HEK293 (cell line): ENCODE measurements around the gene MMP15.

Experiments used
- CTCF ChIA-PET: fragments of 350-600 bp; formaldehyde crosslinking; extraction: SDS; loops from one replicate; lab custom pipeline; 2021; ENCODE audit warnings: antibody characterized with exemption; lab: Yijun Ruan, JAX
- POLR2A ChIA-PET: fragments of 300-600 bp; formaldehyde crosslinking; extraction: SDS; loops from one replicate; lab custom pipeline; 2020; ENCODE audit warnings: antibody characterized with exemption, inconsistent platforms; lab: Yijun Ruan, JAX
- H3K27ac ChIP-seq: fragments of 200-500 bp; sonication (Bioruptor generic); 2 replicates; pipeline ENCODE4 v1.5.1; 2014; ENCODE audit warnings: low read depth, low read length, control low read depth, inconsistent platforms; ENCODE audit errors: extremely low read depth
- H3K36me3 ChIP-seq, 2 experiments: fragments of 200-500 bp in 1 of 2; sonication (Bioruptor generic) in 1 of 2; 1 replicate in 1 of 2; 2 replicates in 1 of 2; pipeline ENCODE4 v1.5.1; 2014 to 2017; ENCODE audit warnings: inconsistent platforms in 2 of 2, low read length in 2 of 2; ENCODE audit not compliant: control insufficient read depth in 2 of 2, insufficient read depth in 1 of 2
- H3K4me1 ChIP-seq: fragments of 200-500 bp; sonication (Bioruptor generic); 2 replicates; pipeline ENCODE4 v1.5.1; 2014; ENCODE audit warnings: mild to moderate bottlenecking, low read length, inconsistent platforms; ENCODE audit not compliant: control insufficient read depth, insufficient read depth
- H3K4me3 ChIP-seq: 2 replicates; pipeline ENCODE4 v1.5.1; 2011; ENCODE audit warnings: low read depth, mild to moderate bottlenecking, control low read depth, low read length, moderate library complexity
- H3K9me3 ChIP-seq: fragments of 200-500 bp; sonication (Bioruptor generic); 2 replicates; pipeline ENCODE4 v1.5.1; 2014; ENCODE audit warnings: low read depth, low read length, inconsistent platforms; ENCODE audit not compliant: control insufficient read depth, insufficient read depth
- GLI4 ChIP-seq: fragments of 450-650 bp; formaldehyde crosslinking; IDR thresholded peaks from 2 replicates; pipeline ENCODE4 v1.5.1; 2016; ENCODE audit warnings: missing biosample characterization, missing genetic modification characterization
- REPIN1 ChIP-seq: fragments of 450-650 bp; formaldehyde crosslinking; IDR thresholded peaks from 2 replicates; pipeline ENCODE4 v1.5.1; 2017; ENCODE audit warnings: missing biosample characterization, missing genetic modification characterization, low read depth
- SCRT1 ChIP-seq: fragments of 450-650 bp; formaldehyde crosslinking; IDR thresholded peaks from 2 replicates; pipeline ENCODE4 v1.5.1; 2016; ENCODE audit warnings: missing biosample characterization, missing genetic modification characterization, borderline replicate concordance
- SP7 ChIP-seq: fragments of 450-650 bp; formaldehyde crosslinking; IDR thresholded peaks from 2 replicates; pipeline ENCODE4 v1.5.1; 2016; ENCODE audit warnings: missing biosample characterization, missing genetic modification characterization
- ZFP3 ChIP-seq: fragments of 450-650 bp; formaldehyde crosslinking; IDR thresholded peaks from 2 replicates; pipeline ENCODE4 v1.5.1; 2016; ENCODE audit warnings: low read depth, missing biosample characterization, missing genetic modification characterization
- ZNF10 ChIP-seq: fragments of 450-650 bp; formaldehyde crosslinking; IDR thresholded peaks from 2 replicates; pipeline ENCODE4 v1.5.1; 2017; ENCODE audit warnings: missing biosample characterization, missing genetic modification characterization
- ZNF112 ChIP-seq: fragments of 450-650 bp; formaldehyde crosslinking; IDR thresholded peaks from 2 replicates; pipeline ENCODE4 v1.5.0; 2017; ENCODE audit warnings: missing biosample characterization, missing genetic modification characterization
- ZNF16 ChIP-seq: fragments of 450-650 bp; formaldehyde crosslinking; IDR thresholded peaks from 2 replicates; pipeline ENCODE4 v1.5.1; 2016; ENCODE audit warnings: low read depth, missing biosample characterization, missing genetic modification characterization
- ZNF23 ChIP-seq: fragments of 450-650 bp; formaldehyde crosslinking; IDR thresholded peaks from 2 replicates; pipeline ENCODE4 v1.5.1; 2016; ENCODE audit warnings: missing biosample characterization, missing genetic modification characterization, borderline replicate concordance
- ZNF266 ChIP-seq: fragments of 450-650 bp; formaldehyde crosslinking; IDR thresholded peaks from 2 replicates; pipeline ENCODE4 v1.5.1; 2016; ENCODE audit warnings: missing biosample characterization, missing genetic modification characterization, low read depth
- ZNF354C ChIP-seq: fragments of 450-650 bp; formaldehyde crosslinking; IDR thresholded peaks from 2 replicates; pipeline ENCODE4 v1.5.1; 2016; ENCODE audit warnings: missing biosample characterization, missing genetic modification characterization, low read depth, borderline replicate concordance
- ZNF473 ChIP-seq: fragments of 450-650 bp; formaldehyde crosslinking; IDR thresholded peaks from 2 replicates; pipeline ENCODE4 v1.5.1; 2017; ENCODE audit warnings: missing biosample characterization, missing genetic modification characterization
- ZNF501 ChIP-seq: fragments of 450-650 bp; formaldehyde crosslinking; IDR thresholded peaks from 2 replicates; pipeline ENCODE4 v1.5.1; 2016; ENCODE audit warnings: missing biosample characterization, missing genetic modification characterization
- ZNF514 ChIP-seq: fragments of 450-650 bp; formaldehyde crosslinking; IDR thresholded peaks from 2 replicates; pipeline ENCODE4 v1.5.1; 2016; ENCODE audit warnings: missing biosample characterization, missing genetic modification characterization
- ZNF76 ChIP-seq: fragments of 450-650 bp; formaldehyde crosslinking; IDR thresholded peaks from 2 replicates; pipeline ENCODE4; 2016; ENCODE audit warnings: low read depth, missing biosample characterization, missing genetic modification characterization, borderline replicate concordance
- ZNF776 ChIP-seq: fragments of 450-650 bp; formaldehyde crosslinking; IDR thresholded peaks from 2 replicates; pipeline ENCODE4 v1.5.0; 2017; ENCODE audit warnings: missing biosample characterization, missing genetic modification characterization, borderline replicate concordance
- ZXDB ChIP-seq: fragments of 450-650 bp; formaldehyde crosslinking; IDR thresholded peaks from 2 replicates; pipeline ENCODE4 v1.5.1; 2016; ENCODE audit warnings: missing biosample characterization, missing genetic modification characterization
- TF ChIP-seq, protein P1 (sequence below): fragments of 450-650 bp; formaldehyde crosslinking; IDR thresholded peaks from 2 replicates; pipeline ENCODE4 v1.5.1; 2016; ENCODE audit warnings: missing biosample characterization, missing genetic modification characterization
- TF ChIP-seq, protein P2 (sequence below): fragments of 450-650 bp; formaldehyde crosslinking; IDR thresholded peaks from 2 replicates; pipeline ENCODE4 v1.5.1; 2017; ENCODE audit warnings: missing biosample characterization, missing genetic modification characterization
- TF ChIP-seq, protein P3 (sequence below): fragments of 450-650 bp; formaldehyde crosslinking; IDR thresholded peaks from 2 replicates; pipeline ENCODE4 v1.5.1; 2016; ENCODE audit warnings: missing biosample characterization, missing genetic modification characterization

MMP15 gene

DNA sequence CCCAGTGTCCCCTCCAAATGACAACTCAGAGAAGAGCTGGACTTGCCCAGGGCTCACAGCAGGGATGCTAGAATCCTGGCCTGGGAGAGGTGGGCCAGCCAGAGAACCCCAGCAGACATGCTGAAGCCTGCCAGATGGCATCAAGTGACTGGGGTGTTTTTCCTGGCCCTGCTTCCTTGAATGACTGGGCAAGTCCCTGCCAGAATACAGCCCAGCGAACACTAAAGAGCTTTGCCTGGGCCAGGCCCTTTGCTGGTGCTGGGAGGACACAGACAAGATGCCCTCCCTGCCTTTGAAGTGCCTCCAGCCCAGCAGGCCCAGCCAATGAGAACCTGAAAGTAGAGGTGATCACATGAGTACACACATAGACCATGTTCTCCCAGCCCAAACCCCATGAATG, 36.6 kb upstream of the MMP15 start (continued):
- TF ChIP-seq ZXDB = no peak

DNA sequence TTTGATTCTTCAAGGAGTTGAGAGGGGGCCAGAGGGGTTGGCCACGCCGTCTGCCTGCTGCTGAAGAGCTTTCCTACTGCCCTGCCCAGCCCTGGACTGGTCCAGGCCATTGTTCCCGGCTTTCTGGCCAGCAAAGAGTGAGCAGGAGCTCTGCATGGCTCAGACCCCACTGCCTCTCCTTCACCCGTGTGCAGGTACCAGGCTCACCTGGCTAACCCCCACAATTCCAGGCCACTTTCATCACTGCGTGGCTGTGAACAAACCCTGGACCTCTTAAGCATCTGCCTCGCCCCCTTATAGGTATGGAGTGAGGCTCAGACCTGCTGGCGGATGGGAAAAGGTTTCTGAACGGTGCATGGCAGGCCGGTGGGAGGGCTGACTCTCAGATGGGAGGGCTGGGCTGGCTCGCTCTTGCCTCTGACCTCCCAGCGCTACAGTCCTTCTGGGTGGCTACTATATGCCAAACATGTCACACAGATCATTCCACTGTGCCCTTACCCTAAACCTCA, 33.9 kb upstream of the MMP15 start:
- ChIA-PET POLR2A (no interaction called here), CTCF (interaction anchor here (1.1 kb wide), 1 partner anchor 92 kb away, joined by 3 read pairs; no protein-coding TSS in a partner anchor)
- Histone ChIP-seq H3K4me1 (no peaks in the 10 kb centered on the region), H3K36me3 (peaks cover 0 to 22% of the 10 kb centered on the region in 2 experiments; a peak in 1 of 3 replicates), H3K9me3 (no peaks in the 10 kb centered on the region), H3K27ac (no peak overlapping the region), H3K4me3 (no peak overlapping the region)
- no peak for TF ChIP-seq REPIN1 (tag by site-specific recombination)
- no peak for TF ChIP-seq ZNF354C (tag by site-specific recombination)
- TF ChIP-seq ZNF23 (tag by site-specific recombination) = no peak
- no peak for TF ChIP-seq SP7 (tag by site-specific recombination)
- TF ChIP-seq ZNF514 = no peak

DNA sequence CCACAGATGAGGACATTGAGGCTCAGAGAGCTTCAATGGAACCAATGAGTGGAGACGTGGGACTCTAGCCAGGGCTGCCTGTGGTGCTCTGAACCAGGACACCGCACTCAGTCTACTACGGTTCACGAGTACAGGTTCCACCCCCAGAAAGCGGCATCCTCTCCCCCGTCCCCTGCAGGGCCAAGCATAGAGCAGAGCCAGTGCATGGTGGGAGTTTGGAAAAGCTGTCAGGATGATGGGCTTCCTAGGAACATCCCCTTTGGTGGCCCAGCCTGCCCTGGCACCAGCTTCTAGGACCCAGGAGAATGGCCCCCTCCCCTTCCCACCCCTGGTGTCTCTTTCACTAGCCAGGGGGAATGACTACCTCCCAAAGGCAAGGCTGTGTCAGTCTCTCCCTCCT, 33.5 kb upstream of the MMP15 start:
- Histone ChIP-seq H3K4me1 (no peaks in the 10 kb centered on the region), H3K36me3 (peaks cover 0 to 27% of the 10 kb centered on the region in 2 experiments; a peak in 1 of 3 replicates), H3K27ac (no peak overlapping the region), H3K4me3 (no peak overlapping the region), H3K9me3 (no peaks in the 10 kb centered on the region)
- ChIA-PET POLR2A (no interaction called here), CTCF (interaction anchor here (1.1 kb wide), 1 partner anchor 92 kb away, joined by 3 read pairs; no protein-coding TSS in a partner anchor)
- TF ChIP-seq ZFP3 (tag by site-specific recombination) = no peak
- TF ChIP-seq ZNF266 (tag by site-specific recombination) = no peak
- TF ChIP-seq ZNF112 (tag by site-specific recombination) = no peak
- TF ChIP-seq GLI4 (tag by site-specific recombination) = no peak
- TF ChIP-seq ZNF776 (tag by site-specific recombination) = no peak
- no peak for TF ChIP-seq ZNF10 (tag by site-specific recombination)
- TF ChIP-seq, protein P1, sequence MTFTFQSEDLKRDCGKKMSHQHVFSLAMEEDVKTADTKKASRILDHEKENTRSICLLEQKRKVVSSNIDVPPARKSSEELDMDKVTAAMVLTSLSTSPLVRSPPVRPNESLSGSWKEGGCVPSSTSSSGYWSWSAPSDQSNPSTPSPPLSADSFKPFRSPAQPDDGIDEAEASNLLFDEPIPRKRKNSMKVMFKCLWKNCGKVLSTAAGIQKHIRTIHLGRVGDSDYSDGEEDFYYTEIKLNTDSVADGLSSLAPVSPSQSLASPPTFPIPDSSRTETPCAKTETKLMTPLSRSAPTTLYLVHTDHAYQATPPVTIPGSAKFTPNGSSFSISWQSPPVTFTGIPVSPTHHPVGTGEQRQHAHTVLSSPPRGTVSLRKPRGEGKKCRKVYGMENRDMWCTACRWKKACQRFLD (tag by site-specific recombination) = no peak
- TF ChIP-seq ZNF76 (tag by site-specific recombination) = no peak
- TF ChIP-seq, protein P2, sequence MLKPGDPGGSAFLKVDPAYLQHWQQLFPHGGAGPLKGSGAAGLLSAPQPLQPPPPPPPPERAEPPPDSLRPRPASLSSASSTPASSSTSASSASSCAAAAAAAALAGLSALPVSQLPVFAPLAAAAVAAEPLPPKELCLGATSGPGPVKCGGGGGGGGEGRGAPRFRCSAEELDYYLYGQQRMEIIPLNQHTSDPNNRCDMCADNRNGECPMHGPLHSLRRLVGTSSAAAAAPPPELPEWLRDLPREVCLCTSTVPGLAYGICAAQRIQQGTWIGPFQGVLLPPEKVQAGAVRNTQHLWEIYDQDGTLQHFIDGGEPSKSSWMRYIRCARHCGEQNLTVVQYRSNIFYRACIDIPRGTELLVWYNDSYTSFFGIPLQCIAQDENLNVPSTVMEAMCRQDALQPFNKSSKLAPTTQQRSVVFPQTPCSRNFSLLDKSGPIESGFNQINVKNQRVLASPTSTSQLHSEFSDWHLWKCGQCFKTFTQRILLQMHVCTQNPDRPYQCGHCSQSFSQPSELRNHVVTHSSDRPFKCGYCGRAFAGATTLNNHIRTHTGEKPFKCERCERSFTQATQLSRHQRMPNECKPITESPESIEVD = no peak
- TF ChIP-seq ZNF501 (tag by site-specific recombination) = no peak
- TF ChIP-seq ZNF16 = no peak
- TF ChIP-seq, protein P3, sequence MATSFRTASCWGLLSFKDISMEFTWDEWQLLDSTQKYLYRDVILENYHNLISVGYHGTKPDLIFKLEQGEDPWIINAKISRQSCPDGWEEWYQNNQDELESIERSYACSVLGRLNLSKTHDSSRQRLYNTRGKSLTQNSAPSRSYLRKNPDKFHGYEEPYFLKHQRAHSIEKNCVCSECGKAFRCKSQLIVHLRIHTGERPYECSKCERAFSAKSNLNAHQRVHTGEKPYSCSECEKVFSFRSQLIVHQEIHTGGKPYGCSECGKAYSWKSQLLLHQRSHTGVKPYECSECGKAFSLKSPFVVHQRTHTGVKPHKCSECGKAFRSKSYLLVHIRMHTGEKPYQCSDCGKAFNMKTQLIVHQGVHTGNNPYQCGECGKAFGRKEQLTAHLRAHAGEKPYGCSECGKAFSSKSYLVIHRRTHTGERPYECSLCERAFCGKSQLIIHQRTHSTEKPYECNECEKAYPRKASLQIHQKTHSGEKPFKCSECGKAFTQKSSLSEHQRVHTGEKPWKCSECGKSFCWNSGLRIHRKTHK (tag by site-specific recombination) = no peak
- no peak for TF ChIP-seq SCRT1 (tag by site-specific recombination)
- no peak for TF ChIP-seq ZNF473 (tag by site-specific recombination)
